GM10847 (cell line): ENCODE results near the gene ACTG1.

Experiments
- POLR2A ChIP-seq: IDR thresholded peaks from 2 replicates; pipeline ENCODE4 v1.6.1; 2011; ENCODE audit not compliant: insufficient read length; ENCODE audit errors: extremely low read depth

The ACTG1 gene

DNA sequence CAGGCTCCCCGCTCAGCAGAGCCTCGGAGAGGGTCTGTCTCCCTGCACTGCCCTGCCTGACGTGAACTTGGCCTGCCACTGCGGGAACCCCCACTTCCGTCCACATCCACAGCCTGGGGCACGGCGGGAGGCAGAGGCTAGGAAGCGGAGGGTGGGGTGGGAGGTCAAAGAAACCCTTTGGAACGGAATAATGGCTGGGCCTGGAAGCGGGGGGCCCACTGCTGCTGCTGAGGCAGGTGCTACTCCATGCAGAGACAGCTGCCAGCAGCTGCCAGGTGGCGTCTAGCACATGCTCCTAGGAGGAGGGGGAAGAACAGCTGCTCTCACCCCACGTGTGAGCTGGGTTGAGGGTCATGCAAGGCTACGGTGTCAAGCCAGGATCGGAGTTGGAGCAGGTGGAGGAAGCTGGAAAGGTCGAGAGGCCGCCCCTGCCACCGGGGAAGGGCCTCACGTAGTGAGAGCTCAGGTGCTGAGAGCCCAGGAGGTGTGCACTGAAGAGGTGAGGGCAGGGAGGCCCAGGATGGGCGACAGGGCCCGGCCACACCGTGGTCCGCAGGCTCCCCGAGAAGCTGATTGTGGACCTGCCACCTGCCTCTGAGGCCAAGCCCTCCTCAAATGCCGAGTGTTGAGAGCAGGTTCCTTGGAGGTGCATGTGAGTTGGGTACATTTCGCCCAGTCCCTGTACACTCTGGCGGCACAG, 25.4 kb upstream of the ACTG1 start:
- TF ChIP-seq POLR2A = no peak

DNA sequence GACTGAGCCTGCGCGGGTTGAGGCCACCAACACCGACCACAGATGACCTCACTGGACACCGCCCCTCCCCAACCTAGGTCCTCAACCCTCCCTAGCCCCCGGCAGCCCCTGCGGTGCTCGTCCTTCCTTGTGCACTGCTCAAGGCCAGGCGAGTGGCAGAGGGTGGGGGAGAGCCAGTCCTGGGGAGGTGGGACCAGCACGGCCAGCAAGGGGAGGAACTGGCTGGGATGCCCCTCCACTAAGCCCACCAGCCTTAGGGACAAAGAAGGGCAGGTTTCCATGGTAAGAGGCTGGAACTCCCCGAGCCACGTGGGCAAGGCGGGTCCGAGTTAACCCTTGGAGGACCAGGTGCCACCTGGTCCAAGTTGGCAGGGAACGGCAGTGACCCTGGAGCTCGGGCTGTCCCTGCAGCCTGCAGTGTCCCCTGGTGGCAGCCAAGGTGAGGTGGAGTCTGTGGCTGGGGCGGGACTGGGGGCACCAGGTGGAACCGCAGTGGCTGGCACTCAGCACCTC, 24.8 kb upstream of the ACTG1 start:
- no peak for TF ChIP-seq POLR2A

DNA sequence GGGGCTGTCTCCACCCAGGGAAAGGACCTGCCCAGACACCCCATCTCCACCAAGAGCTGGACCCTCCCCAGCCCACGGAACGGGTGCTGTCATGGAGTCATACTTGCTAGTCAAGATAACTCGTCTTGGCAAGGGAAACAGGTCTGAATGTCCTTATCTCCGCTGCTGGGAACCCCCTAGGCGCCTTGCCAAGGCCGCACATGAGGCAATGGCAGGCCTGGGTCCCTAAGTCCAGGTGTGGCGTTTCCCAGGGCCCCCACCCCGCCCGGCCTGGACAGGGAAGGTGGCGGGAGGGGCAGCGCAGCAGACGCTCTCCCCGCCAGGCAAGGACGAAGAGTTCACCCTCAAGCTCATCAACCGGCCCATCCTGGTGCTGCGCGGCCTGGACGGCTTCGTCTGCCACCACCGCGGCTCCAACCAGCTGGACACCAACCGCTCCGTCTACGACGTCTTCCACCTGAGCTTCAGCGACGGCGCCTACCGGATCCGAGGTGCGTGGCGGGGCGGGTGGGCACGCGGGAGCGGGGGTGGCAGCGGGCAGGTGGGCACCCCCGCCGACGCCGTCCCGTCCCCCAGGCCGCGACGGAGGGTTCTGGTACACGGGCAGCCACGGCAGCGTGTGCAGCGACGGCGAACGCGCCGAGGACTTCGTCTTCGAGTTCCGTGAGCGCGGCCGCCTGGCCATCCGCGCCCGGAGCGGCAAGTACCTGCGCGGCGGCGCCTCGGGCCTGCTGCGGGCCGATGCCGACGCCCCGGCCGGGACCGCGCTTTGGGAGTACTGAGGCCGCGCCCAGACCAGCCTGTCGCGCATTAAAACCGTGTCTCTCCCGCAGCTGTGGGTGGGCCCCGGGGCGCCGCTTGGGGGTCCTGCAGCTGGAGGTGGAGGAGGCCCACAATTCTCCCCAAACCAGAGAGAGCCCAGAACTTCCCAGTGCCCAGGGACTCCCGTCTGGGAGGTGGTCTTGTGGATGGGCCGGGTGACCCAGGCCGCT, 24.0 kb upstream of the ACTG1 start:
- TF ChIP-seq POLR2A = no peak

DNA sequence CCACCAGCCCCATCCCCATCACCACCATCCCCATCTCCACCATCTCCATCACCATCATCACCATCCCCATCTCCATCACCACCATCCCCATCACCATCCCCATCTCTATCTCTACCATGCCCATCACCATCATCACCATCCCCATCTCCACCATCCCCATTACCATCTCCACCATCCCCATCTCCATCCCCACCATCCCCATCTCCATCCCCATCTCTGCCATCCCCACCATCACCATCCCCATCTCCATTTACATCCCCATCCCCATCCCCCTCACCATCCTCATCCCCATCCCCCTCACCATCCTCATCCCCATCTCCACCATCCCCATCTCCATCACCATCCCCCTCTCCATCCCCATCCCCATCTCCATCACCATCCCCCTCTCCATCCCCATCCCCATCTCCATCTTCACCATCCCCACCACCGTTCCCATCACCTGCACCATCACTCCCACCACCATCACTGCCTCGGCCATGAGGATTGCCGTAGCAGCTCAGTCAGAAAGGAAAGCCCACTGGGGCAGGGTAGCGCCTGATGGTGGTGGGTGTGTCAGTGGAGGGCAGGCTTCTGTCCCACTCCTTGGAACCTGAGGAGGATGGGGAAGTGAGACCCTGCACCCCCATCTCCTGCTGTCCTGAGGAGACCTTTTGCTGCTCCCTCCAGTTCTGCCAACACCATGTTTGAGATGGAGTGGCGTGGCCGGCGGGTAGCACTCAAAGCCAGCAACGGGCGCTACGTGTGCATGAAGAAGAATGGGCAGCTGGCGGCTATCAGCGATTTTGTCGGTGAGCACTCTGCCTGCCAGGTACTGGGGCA, 23.1 kb upstream of the ACTG1 start:
- TF ChIP-seq POLR2A = no peak

DNA sequence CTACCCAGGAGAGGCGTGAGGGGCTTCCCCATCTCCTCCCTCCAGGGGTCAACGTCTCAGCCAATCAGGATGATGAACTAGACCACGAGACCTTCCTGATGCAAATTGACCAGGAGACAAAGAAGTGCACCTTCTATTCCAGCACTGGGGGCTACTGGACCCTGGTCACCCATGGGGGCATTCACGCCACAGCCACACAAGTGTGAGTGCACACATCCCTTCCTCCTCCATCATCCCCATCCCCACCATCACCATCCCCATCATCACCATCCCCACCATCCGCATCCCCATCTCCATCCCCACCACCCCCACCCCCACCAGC, 22.4 kb upstream of the ACTG1 start:
- TF ChIP-seq POLR2A = no peak

DNA sequence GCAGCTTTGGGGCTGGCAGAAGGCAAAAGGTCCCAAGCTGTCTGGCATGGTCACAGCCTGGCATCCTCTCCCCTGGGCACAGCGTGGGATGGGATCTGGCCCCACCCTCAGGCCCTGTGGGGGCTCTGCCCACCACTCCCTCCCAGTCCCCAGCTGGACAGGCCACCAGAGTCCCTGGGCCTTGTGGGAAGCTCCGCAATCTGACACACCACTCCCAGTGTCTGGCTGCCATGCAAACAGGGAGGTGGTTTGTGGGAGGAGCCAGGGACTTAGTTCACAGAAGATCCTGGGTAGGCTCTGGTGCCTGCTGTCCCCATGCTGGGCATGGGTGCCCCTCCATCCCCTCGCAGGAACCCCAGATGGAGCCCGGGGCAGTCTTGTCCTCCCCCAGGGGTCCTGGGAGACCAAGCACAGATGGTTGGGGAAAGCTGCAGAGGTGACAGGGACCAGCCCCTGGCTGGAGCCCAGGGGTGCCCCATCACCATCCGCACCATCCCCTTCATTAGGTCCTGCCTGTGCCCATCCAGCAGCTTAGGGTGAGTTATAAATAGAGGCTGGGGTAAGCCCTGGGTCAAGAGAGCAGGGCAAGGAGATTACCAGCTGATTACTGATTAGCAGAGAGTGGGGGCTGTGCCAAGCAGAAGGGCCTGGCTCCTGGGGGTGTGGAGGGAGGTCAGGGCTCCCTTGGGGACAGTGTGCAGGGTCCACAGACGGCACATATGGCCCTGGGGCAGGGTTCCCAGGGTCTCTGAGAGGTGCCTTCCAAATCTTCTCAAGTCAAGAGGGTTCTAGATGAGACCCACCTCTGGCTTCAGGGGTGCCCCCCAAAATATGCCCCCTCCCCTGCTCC, 21.8 kb upstream of the ACTG1 start:
- TF ChIP-seq POLR2A = no peak

DNA sequence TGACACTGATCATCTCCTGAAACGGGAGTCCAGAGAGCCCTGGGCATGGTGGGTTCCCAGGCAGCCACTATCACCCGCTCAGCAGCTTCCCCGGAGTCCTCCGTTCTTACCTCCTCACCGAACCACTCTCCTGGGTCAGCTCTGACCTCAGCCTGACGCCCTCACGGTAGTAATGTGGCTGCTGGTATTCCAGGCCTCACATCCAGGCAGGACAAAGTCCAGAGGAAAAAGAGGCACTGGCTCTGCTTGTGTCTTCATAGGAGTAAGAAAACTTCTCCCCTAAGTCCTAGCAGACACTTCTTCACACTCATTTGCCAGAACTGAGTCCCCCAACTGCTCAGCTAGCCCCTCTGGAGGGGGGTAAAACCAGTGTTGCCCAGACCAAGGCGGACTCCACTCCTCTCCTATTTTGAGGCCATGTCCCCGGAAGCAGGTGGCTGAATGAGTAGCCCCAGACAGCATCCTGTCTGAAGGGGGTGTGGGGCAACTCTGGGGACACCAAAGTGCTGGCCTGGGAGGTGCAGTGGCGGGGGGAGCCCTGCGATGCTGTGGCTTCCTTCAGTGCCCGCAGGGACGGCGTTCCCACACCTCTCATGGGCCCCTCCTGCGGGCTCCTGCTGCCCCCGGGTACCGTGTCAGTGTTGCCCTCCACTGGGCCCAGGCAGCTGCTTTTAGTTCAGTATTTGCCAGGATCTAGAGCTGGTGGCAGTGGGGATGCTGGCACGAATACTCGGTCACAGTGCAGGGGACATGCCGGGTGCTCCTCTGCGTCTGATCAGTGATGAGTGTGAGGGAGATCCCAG, 20.9 kb upstream of the ACTG1 start:
- TF ChIP-seq POLR2A = no peak

DNA sequence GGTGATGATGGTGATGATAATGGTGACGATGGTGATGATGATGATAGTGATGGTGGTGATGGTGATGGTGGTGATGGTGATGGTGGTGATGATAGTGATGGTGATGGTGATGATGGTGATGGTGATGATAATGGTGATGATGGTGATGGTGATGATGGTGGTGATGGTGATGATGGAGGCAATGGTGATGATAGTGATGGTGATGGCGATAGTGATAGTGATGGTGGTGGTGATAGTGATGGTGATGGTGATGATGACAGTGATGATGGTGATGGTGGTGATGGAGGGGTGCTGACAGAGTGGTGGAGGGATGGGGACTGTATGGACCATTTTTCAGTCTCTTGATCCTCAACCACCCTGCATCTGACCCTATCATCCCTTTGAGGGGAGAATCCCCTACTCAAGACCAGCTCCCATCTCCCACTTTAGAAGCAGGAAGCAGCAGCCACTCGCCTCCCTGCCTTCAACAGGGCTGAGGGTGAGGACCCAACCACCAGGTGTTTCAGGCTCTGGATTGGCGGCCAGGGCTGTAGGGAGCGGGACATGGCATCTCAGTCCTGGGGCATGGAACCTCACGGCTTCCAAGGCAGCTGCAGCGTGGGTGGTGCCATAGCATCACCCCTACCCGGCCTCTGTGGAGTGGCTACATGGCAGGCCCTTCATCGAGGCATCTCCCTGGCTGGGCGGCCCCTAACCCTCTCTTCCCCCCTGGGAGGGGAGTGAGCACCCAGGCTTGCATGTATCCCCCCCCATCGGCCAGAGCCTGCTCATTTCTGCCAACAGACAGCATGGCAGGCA, 20.1 kb upstream of the ACTG1 start:
- TF ChIP-seq POLR2A = no peak

DNA sequence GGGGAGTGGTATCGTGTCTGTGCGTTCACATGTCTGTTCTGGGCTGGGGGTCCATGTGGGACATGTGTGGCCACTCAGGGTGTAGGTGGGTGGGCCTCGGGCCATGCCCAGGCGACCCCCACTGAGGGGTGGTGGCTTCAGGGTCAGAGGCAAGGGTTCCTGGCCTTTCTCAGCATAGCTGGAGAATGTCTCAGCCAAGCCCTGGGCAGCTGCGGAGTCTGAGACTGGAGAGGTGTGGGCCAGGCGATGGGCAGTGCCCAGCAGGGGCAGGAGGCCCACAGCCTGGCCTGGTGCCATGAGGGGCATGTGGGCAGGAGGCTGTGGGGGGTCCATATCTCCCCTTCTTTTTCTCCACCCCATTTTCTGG, 16.8 kb upstream of the ACTG1 start:
- no peak for TF ChIP-seq POLR2A

DNA sequence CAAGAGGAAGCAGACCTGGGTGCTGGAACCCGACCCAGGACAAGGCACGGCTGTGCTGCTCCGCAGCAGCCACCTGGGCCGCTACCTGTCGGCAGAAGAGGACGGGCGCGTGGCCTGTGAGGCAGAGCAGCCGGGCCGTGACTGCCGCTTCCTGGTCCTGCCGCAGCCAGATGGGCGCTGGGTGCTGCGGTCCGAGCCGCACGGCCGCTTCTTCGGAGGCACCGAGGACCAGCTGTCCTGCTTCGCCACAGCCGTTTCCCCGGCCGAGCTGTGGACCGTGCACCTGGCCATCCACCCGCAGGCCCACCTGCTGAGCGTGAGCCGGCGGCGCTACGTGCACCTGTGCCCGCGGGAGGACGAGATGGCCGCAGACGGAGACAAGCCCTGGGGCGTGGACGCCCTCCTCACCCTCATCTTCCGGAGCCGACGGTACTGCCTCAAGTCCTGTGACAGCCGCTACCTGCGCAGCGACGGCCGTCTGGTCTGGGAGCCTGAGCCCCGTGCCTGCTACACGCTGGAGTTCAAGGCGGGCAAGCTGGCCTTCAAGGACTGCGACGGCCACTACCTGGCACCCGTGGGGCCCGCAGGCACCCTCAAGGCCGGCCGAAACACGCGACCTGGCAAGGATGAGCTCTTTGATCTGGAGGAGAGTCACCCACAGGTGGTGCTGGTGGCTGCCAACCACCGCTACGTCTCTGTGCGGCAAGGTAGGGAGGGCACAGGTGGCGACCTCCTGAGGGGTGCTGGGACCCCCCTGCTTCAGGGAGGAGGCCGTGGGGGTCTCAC, 16.2 kb upstream of the ACTG1 start:
- no peak for TF ChIP-seq POLR2A

DNA sequence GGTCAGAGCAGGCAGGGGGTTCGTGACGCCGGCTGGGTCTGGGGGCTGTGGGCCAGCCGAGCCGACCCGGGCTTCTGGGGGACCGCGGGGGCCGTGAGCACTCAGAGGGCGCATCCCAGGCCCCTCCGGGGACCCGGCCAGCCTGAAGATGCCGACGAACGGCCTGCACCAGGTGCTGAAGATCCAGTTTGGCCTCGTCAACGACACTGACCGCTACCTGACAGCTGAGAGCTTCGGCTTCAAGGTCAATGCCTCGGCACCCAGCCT, 15.7 kb upstream of the ACTG1 start:
- TF ChIP-seq POLR2A = no peak

DNA sequence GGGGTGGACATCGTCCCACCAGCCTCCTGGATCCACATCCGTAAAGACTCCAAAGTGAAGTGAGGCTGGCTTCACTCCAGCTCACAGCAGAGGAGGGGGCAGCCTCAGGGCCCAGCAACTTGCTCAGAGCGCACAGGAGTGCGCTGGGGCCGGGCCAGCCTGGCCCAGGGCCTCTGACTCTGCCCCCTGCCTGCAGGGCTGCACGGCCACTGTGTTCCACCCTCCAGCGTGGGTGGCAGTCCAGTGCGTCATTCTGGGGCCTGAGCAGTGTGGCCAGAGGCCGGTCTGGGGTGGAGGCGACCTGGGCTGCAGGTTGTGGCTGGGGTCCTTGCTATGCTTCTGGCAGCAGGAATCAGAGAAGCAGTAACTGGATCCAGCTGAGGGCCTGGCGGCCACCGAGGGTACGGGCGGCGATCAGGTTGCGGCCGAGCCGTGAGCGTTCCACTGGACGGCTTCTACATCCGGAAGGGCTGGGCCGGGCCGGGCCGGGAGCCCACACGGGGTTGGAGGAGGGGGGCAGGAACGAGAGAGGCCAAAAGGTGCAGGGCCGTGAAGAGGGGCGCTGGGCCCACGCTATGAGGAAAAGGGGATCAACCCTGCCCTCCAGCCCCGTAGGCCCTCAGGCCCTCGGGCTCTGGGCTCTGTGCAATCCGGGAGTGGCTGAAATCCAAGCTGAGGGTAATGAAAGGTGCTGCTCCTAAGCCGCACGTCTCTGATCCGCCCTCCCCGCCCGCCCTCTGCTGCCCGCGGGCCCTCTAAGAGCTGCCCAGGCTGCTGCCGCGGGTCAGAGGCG, 15.2 kb upstream of the ACTG1 start, which contains the start of gene FSCN2:
Gene FSCN2, plus strand, starts transcription at position 787 of the 793 bp plus-strand sequence. CDS start 155 bp downstream, outside the sequence.
- TF ChIP-seq POLR2A = no peak
